ENCODE data around the gene TMEM186.

- no peak for TF ChIP-seq CTCF (conservative IDR thresholded peaks at IDR 0.05; ENCODE audit: low read depth in 2 of 2)
- no peak for TF ChIP-seq ZNF331 (CRISPR knock-in tag; IDR thresholded peaks at IDR 0.05; ENCODE audit: low read depth)
- TF ChIP-seq ETS1 (IDR thresholded peaks at IDR 0.05): peak; percentile 81
- peak; percentile 76 for TF ChIP-seq POLR2AphosphoS5 (IDR thresholded peaks at IDR 0.05; ENCODE audit: low read depth)
- TF ChIP-seq EZH2 (IDR thresholded peaks at IDR 0.05; ENCODE audit: low read depth, unreplicated experiment): no peak
- TF ChIP-seq REST (IDR thresholded peaks at IDR 0.05; ENCODE audit: unreplicated experiment): no peak
- TF ChIP-seq EZH2phosphoT487 (IDR thresholded peaks at IDR 0.05; ENCODE audit: unreplicated experiment): no peak
- TF ChIP-seq STAT1 (IDR thresholded peaks at IDR 0.05; ENCODE audit: unreplicated experiment): no peak
- TF ChIP-seq JUNB (IDR thresholded peaks at IDR 0.05; ENCODE audit: unreplicated experiment): no peak
- TF ChIP-seq CREB1 (CRISPR knock-in tag; IDR thresholded peaks at IDR 0.05; ENCODE audit: low read depth): no peak
- TF ChIP-seq ZNF114 (CRISPR knock-in tag; IDR thresholded peaks at IDR 0.05): no peak
- peak; percentile 70; the same call in 1 of the 2 replicates for TF ChIP-seq NANOG (IDR thresholded peaks at IDR 0.05; ENCODE audit: borderline replicate concordance)
These were observed 34.7 kb upstream of the TMEM186 start for GRCh38 chr16:8831871-8832716.

Measured in GM23338 (cell line).